Lung (tissue), 12 donors: ENCODE results near the gene CORT. TPM values are rescaled to one million over a fixed set of nuclear protein-coding genes. Genes with fewer than 3 reads are reported as not detected.

ENCODE experiments used
- ATAC-seq: fragments of 200-7000 bp; cut with Tn5 transposase; one replicate; pipeline ENCODE4 v1.9.1; 2020; ENCODE audit warnings: moderate number of reproducible peaks; ENCODE audit not compliant: insufficient read depth, low FRiP score
- DNase-seq, 3 donors: peaks; one replicate each; pipeline ENCODE4 v3.0.0-alpha.2; 2013 to 2017
- H3K27ac ChIP-seq, 2 donors: one replicate each; pipeline ENCODE4 v1.5.1; 2013; ENCODE audit warnings: mild to moderate bottlenecking in 2 of 2, moderate library complexity in 2 of 2, control low read depth in 1 of 2, inconsistent platforms in 1 of 2, low read depth in 1 of 2, low read length in 1 of 2
- H3K27me3 ChIP-seq, 3 donors: one replicate each; pipeline ENCODE4 v1.5.1; 2013; ENCODE audit warnings: low read length in 2 of 3; ENCODE audit not compliant: control insufficient read depth in 3 of 3, insufficient read depth in 3 of 3
- H3K36me3 ChIP-seq, 4 donors: one replicate each; pipeline ENCODE4 v1.5.1; 2013; ENCODE audit warnings: low read length in 4 of 4, mild to moderate bottlenecking in 1 of 4, moderate library complexity in 1 of 4; ENCODE audit not compliant: control insufficient read depth in 4 of 4, insufficient read depth in 4 of 4
- H3K4me1 ChIP-seq, 5 donors: one replicate each; pipeline ENCODE4 v1.5.1; 2013; ENCODE audit warnings: low read length in 5 of 5, mild to moderate bottlenecking in 2 of 5, moderate library complexity in 1 of 5; ENCODE audit not compliant: control insufficient read depth in 5 of 5, insufficient read depth in 5 of 5
- H3K4me3 ChIP-seq: one replicate; pipeline ENCODE4 v1.5.1; 2013; ENCODE audit warnings: mild to moderate bottlenecking, control low read depth, moderate library complexity
- H3K9ac ChIP-seq, 2 donors: one replicate each; pipeline ENCODE4 v1.5.1; 2013; ENCODE audit warnings: low read length in 2 of 2, control low read depth in 1 of 2; ENCODE audit not compliant: insufficient read depth in 1 of 2
- H3K9me3 ChIP-seq, 4 donors: one replicate each; pipeline ENCODE4 v1.5.1; 2013; ENCODE audit warnings: low read length in 3 of 4, mild to moderate bottlenecking in 1 of 4, moderate library complexity in 1 of 4; ENCODE audit not compliant: control insufficient read depth in 4 of 4, insufficient read depth in 3 of 4
- CTCF ChIP-seq: IDR thresholded peaks from 2 replicates; pipeline ENCODE4 v1.5.1; 2012; ENCODE audit warnings: mild to moderate bottlenecking; ENCODE audit errors: control extremely low read depth, extremely low read depth
- WGBS, 2 donors: extraction: QIAGEN DNeasy Blood & Tissue Kit; methylation state at CpG; one replicate each; pipeline ENCODE4 v1.1.7; 2013; 5-methylcytosine and 5-hydroxymethylcytosine counted together
- polyA plus RNA-seq, 2 donors: library from polyadenylated mRNA; stranded (reverse); fragments of 200-250 nt; gene quantifications; one replicate each; pipeline ENCODE4 v1.2.1, GENCODE V29; 2013
- total RNA-seq, 2 donors: library from RNA; depleted of rRNA in 1 of 2; stranded (reverse); fragments of >200 nt in 1 of 2; gene quantifications; one replicate each; pipeline ENCODE4 v1.2.1, GENCODE V29; 2014 to 2021
- donor health status: control.
- donor health status: control.
- donor health status: Bipolar disorder and iron deficiency.
- donor health status: healthy.
- donor health status: DM: yes; HTN: yes; CAD: no.

CORT gene
- total and polyA plus RNA-seq, 4 donors, result 0.10 to 0.40 (median 0.20) TPM; not detected in 1

GRCh38 chr1:10495475-10495817 lies 45.6 kb downstream of the CORT start:
- Histone ChIP-seq H3K4me1 (peaks cover 0 to 9% (median 0%) of the 10 kb centered on the region in 5 donors), H3K27ac (no peak overlapping the region), H3K36me3 (peaks cover 0 to 8% (median 6%) of the 10 kb centered on the region in 4 donors), H3K27me3 (no peaks in the 10 kb centered on the region), H3K4me3 (no peak overlapping the region), H3K9ac (peak overlapping the region in 1 of 2 donors; percentile 60), H3K9me3 (no peaks in the 10 kb centered on the region)
- DNase-seq (no peak), ATAC-seq (no peak)
- TF ChIP-seq CTCF, result no peak
- 72 to 87% methylated on average over 10 of the region's 10 CpGs for WGBS, 2 donors

- peaks cover 0 to 9% (median 0%) of the 10 kb centered on the region in 5 donors for H3K4me1 ChIP-seq
- no peak for ATAC-seq
- TF ChIP-seq CTCF, result no peak
- H3K9me3 ChIP-seq, result no peaks in the 10 kb centered on the region
- no peak overlapping the region for H3K9ac ChIP-seq
- DNase-seq, result no peak
- 75 to 87% methylated on average over 14 of the region's 14 CpGs for WGBS, 2 donors
- H3K27me3 ChIP-seq, result no peaks in the 10 kb centered on the region
- H3K36me3 ChIP-seq, result peaks cover 0 to 8% (median 6%) of the 10 kb centered on the region in 4 donors
- no peak overlapping the region for H3K4me3 ChIP-seq
- H3K27ac ChIP-seq, result no peak overlapping the region
Measured at GRCh38 chr1:10495952-10496351, 46.1 kb downstream of the CORT start.

- Histone ChIP-seq H3K9me3 (no peaks in the 10 kb centered on the region), H3K27me3 (no peaks in the 10 kb centered on the region), H3K36me3 (peaks cover 0 to 8% (median 6%) of the 10 kb centered on the region in 4 donors), H3K4me1 (peaks cover 0 to 9% (median 0%) of the 10 kb centered on the region in 5 donors), H3K4me3 (no peak overlapping the region), H3K27ac (no peak overlapping the region), H3K9ac (no peak overlapping the region)
- WGBS, 2 donors, result 87 to 90% methylated on average over 7 of the region's 7 CpGs
- DNase-seq (no peak), ATAC-seq (no peak)
- TF ChIP-seq CTCF, result no peak
Measured at GRCh38 chr1:10497109-10497508, 47.3 kb downstream of the CORT start.

- no peak overlapping the region for H3K4me3 ChIP-seq
- 83 to 92% methylated on average over 8 of the region's 8 CpGs for WGBS, 2 donors
- H3K36me3 ChIP-seq, result peaks cover 0 to 8% (median 6%) of the 10 kb centered on the region in 4 donors
- DNase-seq (no peak), ATAC-seq (no peak)
- no peaks in the 10 kb centered on the region for H3K9me3 ChIP-seq
- H3K27ac ChIP-seq, result no peak overlapping the region
- no peak overlapping the region for H3K9ac ChIP-seq
- peaks cover 0 to 9% (median 0%) of the 10 kb centered on the region in 5 donors for H3K4me1 ChIP-seq
- TF ChIP-seq CTCF, result no peak
- no peaks in the 10 kb centered on the region for H3K27me3 ChIP-seq
Measured at GRCh38 chr1:10498231-10498630, 48.4 kb downstream of the CORT start.
